K562 (cell line): ENCODE measurements around the gene PNPLA2.

Experiments used
- CTCF ChIP-seq, 3 experiments: IDR thresholded peaks in 2 of 3; conservative IDR thresholded peaks in 1 of 3; 2 replicates each; pipeline ENCODE4 v1.5.1; 2011 to 2012; ENCODE audit warnings: low read length in 3 of 3, mild to moderate bottlenecking in 3 of 3, control low read depth in 2 of 3, improper control_type of control experiment in 1 of 3, inconsistent platforms in 1 of 3, low read depth in 1 of 3, mixed read lengths in 1 of 3, moderate library complexity in 1 of 3; ENCODE audit not compliant: insufficient read depth in 2 of 3
- HNRNPLL ChIP-seq: fragments of 200-400 bp; formaldehyde crosslinking; IDR thresholded peaks from 2 replicates; pipeline ENCODE4 v1.6.1; 2017; ENCODE audit warnings: low read length, low read depth, mild to moderate bottlenecking; ENCODE audit not compliant: poor library complexity, severe bottlenecking
- IRF9 ChIP-seq: fragments of 450-650 bp; IDR thresholded peaks from 2 replicates; pipeline ENCODE4 v1.6.1; 2016; ENCODE audit warnings: missing biosample characterization, missing genetic modification characterization
- KDM4B ChIP-seq, 2 experiments: fragments of 450-650 bp in 1 of 2; sonication (generic) in 1 of 2; IDR thresholded peaks; 2 replicates each; pipeline ENCODE4 v1.6.1; 2016 to 2017; ENCODE audit warnings: borderline replicate concordance in 2 of 2, antibody characterized with exemption in 1 of 2, low read depth in 1 of 2, mild to moderate bottlenecking in 1 of 2
- NCOA2 ChIP-seq, 2 experiments: fragments of 450-650 bp; IDR thresholded peaks; 2 replicates each; pipeline ENCODE4 v1.6.1; 2018; ENCODE audit warnings: mild to moderate bottlenecking in 2 of 2, moderate library complexity in 1 of 2; ENCODE audit not compliant: partially characterized antibody in 2 of 2
- NFYB ChIP-seq: IDR thresholded peaks from 2 replicates; pipeline ENCODE4 v1.6.1; 2011; ENCODE audit warnings: mild to moderate bottlenecking, moderate library complexity; ENCODE audit not compliant: insufficient read length; ENCODE audit errors: extremely low read depth
- SPI1 ChIP-seq: IDR thresholded peaks from 2 replicates; pipeline ENCODE4 v1.6.1; 2011; ENCODE audit warnings: low read depth, low read length, control low read depth, borderline replicate concordance
- ZKSCAN1 ChIP-seq: fragments of 150-350 bp; IDR thresholded peaks from 2 replicates; pipeline ENCODE4 v1.6.1; 2016; ENCODE audit warnings: low read depth, low read length
- ZNF639 ChIP-seq, 2 experiments: fragments of 200-800 bp in 1 of 2; sonication (Bioruptor generic) in 1 of 2; sonication (generic) in 1 of 2; formaldehyde crosslinking in 1 of 2; IDR thresholded peaks in 1 of 2; conservative IDR thresholded peaks in 1 of 2; 2 replicates each; pipeline versions ENCODE4 v1.5.0 to v1.6.1; 2016 to 2020; ENCODE audit warnings: missing compliant biosample characterization in 1 of 2, missing genetic modification characterization in 1 of 2, missing genetic modification reagents in 1 of 2
- ZSCAN29 ChIP-seq: fragments of 450-650 bp; IDR thresholded peaks from 2 replicates; pipeline ENCODE4 v1.6.1; 2017

GRCh38 chr11:787084-787675 is 31.5 kb upstream of the PNPLA2 start:
- TF ChIP-seq ZNF639 (CRISPR knock-in tag; conservative IDR thresholded peaks at IDR 0.05 in 1 of 2, IDR thresholded peaks at IDR 0.05 in 1 of 2) = no peak
- TF ChIP-seq ZSCAN29 = no peak
- no peak for TF ChIP-seq SPI1
- no peak for TF ChIP-seq NFYB
- no peak for TF ChIP-seq CTCF (IDR thresholded peaks at IDR 0.05 in 2 of 3, conservative IDR thresholded peaks at IDR 0.05 in 1 of 3; ENCODE audit: insufficient read depth in 2 of 3, low read depth in 1 of 3, low read length in 3 of 3)
- no peak for TF ChIP-seq ZKSCAN1
- TF ChIP-seq NCOA2 (IDR thresholded peaks at IDR 0.05; ENCODE audit: partially characterized antibody in 2 of 2) = no peak
- no peak for TF ChIP-seq KDM4B (IDR thresholded peaks at IDR 0.05; ENCODE audit: borderline replicate concordance in 2 of 2, low read depth in 1 of 2)
- TF ChIP-seq IRF9 = no peak
- no peak for TF ChIP-seq HNRNPLL
